HL-60 (cell line): ENCODE data around the gene CLCN5.

Experiments used
- DNase-seq, 2 experiments: peaks; one replicate each; pipeline ENCODE4 v3.0.0-alpha.2; 2010 to 2020; ENCODE audit warnings: low read depth in 1 of 2, low spot score in 1 of 2
- H3K27ac ChIP-seq: fragments of 250-450 bp; sonication (Bioruptor Pico); replicated peaks from 2 replicates; pipeline ENCODE4 v1.5.1; 2020; ENCODE audit warnings: mild to moderate bottlenecking, moderate library complexity
- H3K27me3 ChIP-seq: fragments of 250-450 bp; sonication (Bioruptor Pico); 2 replicates; pipeline ENCODE4 v1.5.1; 2021; ENCODE audit warnings: mild to moderate bottlenecking, moderate library complexity; ENCODE audit not compliant: insufficient read depth, poor library complexity, severe bottlenecking
- H3K4me3 ChIP-seq: replicated peaks from 2 replicates; pipeline ENCODE4 v1.5.1; 2011; ENCODE audit warnings: mild to moderate bottlenecking, control low read depth, low read length; ENCODE audit not compliant: insufficient read depth
- GABPA ChIP-seq: IDR thresholded peaks from 2 replicates; pipeline ENCODE4 v1.6.1; 2012; ENCODE audit warnings: low read depth
- POLR2AphosphoS5 ChIP-seq: IDR thresholded peaks from 2 replicates; pipeline ENCODE4 v1.6.1; 2012; ENCODE audit warnings: low read depth
- SPI1 ChIP-seq: IDR thresholded peaks from 2 replicates; pipeline ENCODE4 v1.6.1; 2012; ENCODE audit warnings: low read depth, mild to moderate bottlenecking, borderline replicate concordance
- TF ChIP-seq, protein P1 (sequence below): IDR thresholded peaks from 2 replicates; pipeline ENCODE4 v1.6.1; 2012; ENCODE audit warnings: low read depth; ENCODE audit not compliant: insufficient replicate concordance
- TF ChIP-seq, protein P2 (sequence below): IDR thresholded peaks from one replicate; pipeline ENCODE4 v1.5.1; 2011; ENCODE audit warnings: low read length, control low read depth, inconsistent platforms; ENCODE audit not compliant: insufficient read depth

CLCN5 gene

GRCh38 chrX:49878834-49879655 lies 43.4 kb upstream of the CLCN5 start, which contains the start of gene USP27X:
Gene USP27X, plus strand, starts transcription at chrX:49879484. Its CDS starts 824 bp downstream, at chrX:49880308.
- peak; percentile 31 to 67 for DNase-seq

GRCh38 chrX:49879656-49880277 lies 42.6 kb upstream of the CLCN5 start:
- no peak for TF ChIP-seq SPI1
- no peak for TF ChIP-seq GABPA
- no peak for TF ChIP-seq POLR2AphosphoS5
- TF ChIP-seq, protein P1, sequence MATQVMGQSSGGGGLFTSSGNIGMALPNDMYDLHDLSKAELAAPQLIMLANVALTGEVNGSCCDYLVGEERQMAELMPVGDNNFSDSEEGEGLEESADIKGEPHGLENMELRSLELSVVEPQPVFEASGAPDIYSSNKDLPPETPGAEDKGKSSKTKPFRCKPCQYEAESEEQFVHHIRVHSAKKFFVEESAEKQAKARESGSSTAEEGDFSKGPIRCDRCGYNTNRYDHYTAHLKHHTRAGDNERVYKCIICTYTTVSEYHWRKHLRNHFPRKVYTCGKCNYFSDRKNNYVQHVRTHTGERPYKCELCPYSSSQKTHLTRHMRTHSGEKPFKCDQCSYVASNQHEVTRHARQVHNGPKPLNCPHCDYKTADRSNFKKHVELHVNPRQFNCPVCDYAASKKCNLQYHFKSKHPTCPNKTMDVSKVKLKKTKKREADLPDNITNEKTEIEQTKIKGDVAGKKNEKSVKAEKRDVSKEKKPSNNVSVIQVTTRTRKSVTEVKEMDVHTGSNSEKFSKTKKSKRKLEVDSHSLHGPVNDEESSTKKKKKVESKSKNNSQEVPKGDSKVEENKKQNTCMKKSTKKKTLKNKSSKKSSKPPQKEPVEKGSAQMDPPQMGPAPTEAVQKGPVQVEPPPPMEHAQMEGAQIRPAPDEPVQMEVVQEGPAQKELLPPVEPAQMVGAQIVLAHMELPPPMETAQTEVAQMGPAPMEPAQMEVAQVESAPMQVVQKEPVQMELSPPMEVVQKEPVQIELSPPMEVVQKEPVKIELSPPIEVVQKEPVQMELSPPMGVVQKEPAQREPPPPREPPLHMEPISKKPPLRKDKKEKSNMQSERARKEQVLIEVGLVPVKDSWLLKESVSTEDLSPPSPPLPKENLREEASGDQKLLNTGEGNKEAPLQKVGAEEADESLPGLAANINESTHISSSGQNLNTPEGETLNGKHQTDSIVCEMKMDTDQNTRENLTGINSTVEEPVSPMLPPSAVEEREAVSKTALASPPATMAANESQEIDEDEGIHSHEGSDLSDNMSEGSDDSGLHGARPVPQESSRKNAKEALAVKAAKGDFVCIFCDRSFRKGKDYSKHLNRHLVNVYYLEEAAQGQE, result no peak
- TF ChIP-seq, protein P2, sequence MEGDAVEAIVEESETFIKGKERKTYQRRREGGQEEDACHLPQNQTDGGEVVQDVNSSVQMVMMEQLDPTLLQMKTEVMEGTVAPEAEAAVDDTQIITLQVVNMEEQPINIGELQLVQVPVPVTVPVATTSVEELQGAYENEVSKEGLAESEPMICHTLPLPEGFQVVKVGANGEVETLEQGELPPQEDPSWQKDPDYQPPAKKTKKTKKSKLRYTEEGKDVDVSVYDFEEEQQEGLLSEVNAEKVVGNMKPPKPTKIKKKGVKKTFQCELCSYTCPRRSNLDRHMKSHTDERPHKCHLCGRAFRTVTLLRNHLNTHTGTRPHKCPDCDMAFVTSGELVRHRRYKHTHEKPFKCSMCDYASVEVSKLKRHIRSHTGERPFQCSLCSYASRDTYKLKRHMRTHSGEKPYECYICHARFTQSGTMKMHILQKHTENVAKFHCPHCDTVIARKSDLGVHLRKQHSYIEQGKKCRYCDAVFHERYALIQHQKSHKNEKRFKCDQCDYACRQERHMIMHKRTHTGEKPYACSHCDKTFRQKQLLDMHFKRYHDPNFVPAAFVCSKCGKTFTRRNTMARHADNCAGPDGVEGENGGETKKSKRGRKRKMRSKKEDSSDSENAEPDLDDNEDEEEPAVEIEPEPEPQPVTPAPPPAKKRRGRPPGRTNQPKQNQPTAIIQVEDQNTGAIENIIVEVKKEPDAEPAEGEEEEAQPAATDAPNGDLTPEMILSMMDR, result no peak
- DNase-seq, result no peak
- H3K27ac ChIP-seq, result no peak overlapping the region
- H3K27me3 ChIP-seq, result no peaks in the 10 kb centered on the region
- H3K4me3 ChIP-seq, result peak overlapping the region; percentile 62

More at GRCh38 chrX:49878834-49879655, 43.4 kb upstream of the CLCN5 start, which contains the start of gene USP27X:
- Histone ChIP-seq H3K4me3 (peak within 1 kb of the TSS; percentile 62), H3K27ac (peak within 1 kb of the TSS; percentile 14; the same call in 1 of the 2 replicates), H3K27me3 (no peaks in the 10 kb centered on the region)
- TF ChIP-seq, protein P2, result no peak
- no peak for TF ChIP-seq SPI1
- TF ChIP-seq, protein P1, result no peak
- no peak for TF ChIP-seq GABPA
- TF ChIP-seq POLR2AphosphoS5, result no peak

- no peak overlapping the region for H3K4me3 ChIP-seq
- H3K27ac ChIP-seq, result no peak overlapping the region
- TF ChIP-seq GABPA (no peak), POLR2AphosphoS5 (no peak), SPI1 (no peak)
- TF ChIP-seq, protein P2, result no peak
- TF ChIP-seq, protein P1, result no peak
- no peak for DNase-seq
- H3K27me3 ChIP-seq, result no peaks in the 10 kb centered on the region
Observed at GRCh38 chrX:49880668-49881067, 41.7 kb upstream of the CLCN5 start.
